MM.1S (cell line): ENCODE data around the gene CMTR2.

Experiments used
- CTCF ChIP-seq: fragments of 300-600 bp; sonication (generic); IDR thresholded peaks from 2 replicates; pipeline ENCODE4 v1.5.1; 2016; ENCODE audit warnings: antibody characterized with exemption, low read length, mixed read lengths
- EZH2phosphoT487 ChIP-seq: fragments of 300-600 bp; sonication (generic); IDR thresholded peaks from 2 replicates; pipeline ENCODE4 v1.6.1; 2018; ENCODE audit warnings: antibody characterized with exemption, low read length

GRCh38 chr16:71242036-71242435 is 47.2 kb downstream of the CMTR2 start:
- TF ChIP-seq CTCF (no peak), EZH2phosphoT487 (no peak)
